ENCODE results near the gene TTC23. TPM values are rescaled to one million over a fixed set of nuclear protein-coding genes. Genes with fewer than 3 reads are reported as not detected.
A peak's percentile ranks its signal among the peaks of the same experiment; 100 is the strongest.

The TTC23 gene
- total RNA-seq, 1 donor from 2014 or later, result 25.0 TPM

- peaks cover 3% of the 10 kb centered on the region for H3K9me3 Mint-ChIP-seq (ENCODE audit: low read depth)
- no peak for TF ChIP-seq CTCF (IDR thresholded peaks at IDR 0.05)
- peaks cover 18% of the 10 kb centered on the region for H3K4me1 Mint-ChIP-seq (ENCODE audit: low read depth)
- no peak for DNase-seq (ENCODE audit: low spot score)
- H3K36me3 Mint-ChIP-seq (ENCODE audit: low read depth), result peaks cover 7% of the 10 kb centered on the region
- no peak overlapping the region for H3K4me3 Mint-ChIP-seq (ENCODE audit: unreplicated experiment)
- no peak overlapping the region for H3K27ac Mint-ChIP-seq (ENCODE audit: unreplicated experiment)
- no peaks in the 10 kb centered on the region for H3K27me3 Mint-ChIP-seq (ENCODE audit: low read depth)
Measured at GRCh38 chr15:99275061-99275460, 25.7 kb upstream of the TTC23 start.

GRCh38 chr15:99273801-99274200 lies 24.4 kb upstream of the TTC23 start:
- H3K27me3 Mint-ChIP-seq (ENCODE audit: low read depth), result no peaks in the 10 kb centered on the region
- peaks cover 18% of the 10 kb centered on the region for H3K4me1 Mint-ChIP-seq (ENCODE audit: low read depth)
- peak overlapping the region; percentile 46 for H3K27ac Mint-ChIP-seq (ENCODE audit: unreplicated experiment)
- no peak for DNase-seq (ENCODE audit: low spot score)
- H3K36me3 Mint-ChIP-seq (ENCODE audit: low read depth), result peaks cover 1% of the 10 kb centered on the region
- H3K9me3 Mint-ChIP-seq (ENCODE audit: low read depth), result no peaks in the 10 kb centered on the region
- no peak for TF ChIP-seq CTCF (IDR thresholded peaks at IDR 0.05)
- H3K4me3 Mint-ChIP-seq (ENCODE audit: unreplicated experiment), result no peak overlapping the region

- Mint-ChIP-seq H3K4me1 (ENCODE audit: low read depth) (peaks cover 10% of the 10 kb centered on the region), H3K9me3 (ENCODE audit: low read depth) (no peaks in the 10 kb centered on the region), H3K36me3 (ENCODE audit: low read depth) (no peaks in the 10 kb centered on the region), H3K27ac (ENCODE audit: unreplicated experiment) (no peak overlapping the region), H3K27me3 (ENCODE audit: low read depth) (no peaks in the 10 kb centered on the region), H3K4me3 (ENCODE audit: unreplicated experiment) (no peak overlapping the region)
- DNase-seq (ENCODE audit: low spot score), result no peak
- no peak for TF ChIP-seq CTCF (IDR thresholded peaks at IDR 0.05)
Measured at GRCh38 chr15:99268431-99268830, 19.1 kb upstream of the TTC23 start.

DNA sequence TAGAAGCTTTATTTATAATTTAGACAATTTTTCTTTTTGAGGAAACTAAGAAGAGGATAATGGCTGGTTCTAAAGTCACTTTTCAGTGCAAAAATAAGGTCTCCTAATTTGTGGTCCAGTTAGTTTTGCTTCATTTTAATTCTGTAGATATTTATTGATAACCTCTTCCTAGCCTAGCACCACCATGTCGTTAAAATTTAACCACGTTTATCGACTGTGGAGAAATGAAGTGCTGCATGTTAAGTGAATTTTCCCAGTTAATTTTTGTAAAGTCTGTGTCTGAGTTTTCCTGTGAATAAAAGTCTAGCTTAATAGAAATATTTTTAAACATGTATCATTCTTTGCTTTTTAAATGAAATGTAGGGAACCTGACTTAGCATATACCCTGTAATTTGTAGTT lies 18.6 kb upstream of the TTC23 start:
- DNase-seq (ENCODE audit: low spot score), result no peak
- no peaks in the 10 kb centered on the region for H3K9me3 Mint-ChIP-seq (ENCODE audit: low read depth)
- H3K27me3 Mint-ChIP-seq (ENCODE audit: low read depth), result no peaks in the 10 kb centered on the region
- no peak overlapping the region for H3K27ac Mint-ChIP-seq (ENCODE audit: unreplicated experiment)
- peaks cover 5% of the 10 kb centered on the region for H3K4me1 Mint-ChIP-seq (ENCODE audit: low read depth)
- H3K36me3 Mint-ChIP-seq (ENCODE audit: low read depth), result no peaks in the 10 kb centered on the region
- TF ChIP-seq CTCF (IDR thresholded peaks at IDR 0.05), result no peak
- no peak overlapping the region for H3K4me3 Mint-ChIP-seq (ENCODE audit: unreplicated experiment)

DNA sequence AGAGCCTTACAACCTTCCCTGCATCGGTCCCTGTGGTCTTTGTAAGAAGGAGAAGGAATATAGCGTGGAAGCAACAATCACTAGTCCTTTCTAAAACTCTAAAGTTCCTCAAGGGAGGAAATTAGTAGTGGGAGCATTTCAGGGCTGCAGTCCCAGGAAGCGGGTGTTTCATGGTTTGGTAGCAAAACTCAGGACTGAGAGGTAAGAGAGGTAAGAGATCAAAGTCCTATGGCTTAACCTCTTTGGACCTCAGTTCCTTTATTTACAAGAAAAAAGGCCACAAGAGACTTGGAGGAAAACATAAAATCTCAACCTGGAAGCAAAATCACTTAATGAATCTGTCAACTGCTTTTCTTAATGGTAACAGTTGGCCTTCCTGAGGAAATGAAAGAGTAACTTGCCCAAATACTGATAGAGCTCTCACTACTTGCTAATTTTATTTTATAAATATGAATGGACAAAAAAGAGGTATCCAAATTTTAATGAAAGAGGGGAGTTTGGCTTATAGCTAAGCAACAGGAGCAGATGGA lies 16.2 kb upstream of the TTC23 start:
- TF ChIP-seq CTCF (IDR thresholded peaks at IDR 0.05), result no peak
- H3K9me3 Mint-ChIP-seq (ENCODE audit: low read depth), result no peaks in the 10 kb centered on the region
- no peak overlapping the region for H3K27ac Mint-ChIP-seq (ENCODE audit: unreplicated experiment)
- H3K27me3 Mint-ChIP-seq (ENCODE audit: low read depth), result no peaks in the 10 kb centered on the region
- peaks cover 5% of the 10 kb centered on the region for H3K4me1 Mint-ChIP-seq (ENCODE audit: low read depth)
- no peak overlapping the region for H3K4me3 Mint-ChIP-seq (ENCODE audit: unreplicated experiment)
- DNase-seq (ENCODE audit: low spot score), result no peak
- no peaks in the 10 kb centered on the region for H3K36me3 Mint-ChIP-seq (ENCODE audit: low read depth)

All from chondrocyte (in vitro differentiated cells).